Endodermal cell (in vitro differentiated cells): ENCODE data around the gene GALNT7. TPM values are rescaled to one million over a fixed set of nuclear protein-coding genes. Genes with fewer than 3 reads are reported as not detected.

ENCODE experiments used
- DNase-seq: peaks from one replicate; pipeline ENCODE4 v3.0.0-alpha.2; 2017
- H3K27ac ChIP-seq: 2 replicates; pipeline ENCODE4 v1.5.1; 2013; ENCODE audit warnings: mild to moderate bottlenecking, low read depth, low read length, moderate library complexity
- H3K27me3 ChIP-seq: 2 replicates; pipeline ENCODE4 v1.6.1; 2013; ENCODE audit warnings: mild to moderate bottlenecking, low read length, moderate library complexity; ENCODE audit not compliant: insufficient read depth, control insufficient read depth, poor library complexity, severe bottlenecking
- H3K36me3 ChIP-seq: 2 replicates; pipeline ENCODE4 v1.7.0; 2013; ENCODE audit warnings: mild to moderate bottlenecking, low read length, moderate library complexity; ENCODE audit not compliant: control insufficient read depth, insufficient read depth
- H3K4me1 ChIP-seq: one replicate; pipeline ENCODE4 v1.7.0; 2013; ENCODE audit warnings: low read length; ENCODE audit not compliant: control insufficient read depth, insufficient read depth
- H3K4me3 ChIP-seq: 2 replicates; pipeline ENCODE4 v1.5.1; 2013; ENCODE audit warnings: mild to moderate bottlenecking, low read length, moderate library complexity
- H3K9ac ChIP-seq: 2 replicates; pipeline ENCODE4 v1.6.1; 2013; ENCODE audit warnings: mild to moderate bottlenecking, low read length, moderate library complexity; ENCODE audit not compliant: poor library complexity, severe bottlenecking; ENCODE audit errors: extremely low read depth
- H3K9me3 ChIP-seq: 2 replicates; pipeline ENCODE4 v1.6.1; 2013; ENCODE audit warnings: mild to moderate bottlenecking, low read length, moderate library complexity; ENCODE audit not compliant: control insufficient read depth
- H3K27ac Mint-ChIP-seq: 2 replicates; pipeline ENCODE4 v1.8.0; 2020; ENCODE audit warnings: mixed read lengths
- H3K27me3 Mint-ChIP-seq: 2 replicates; pipeline ENCODE4 v1.8.0; 2021; ENCODE audit warnings: mild to moderate bottlenecking, mixed read lengths; ENCODE audit not compliant: insufficient read depth
- H3K36me3 Mint-ChIP-seq: 2 replicates; pipeline ENCODE4 v1.8.0; 2020; ENCODE audit warnings: low read depth, mixed read lengths
- H3K4me1 Mint-ChIP-seq: 2 replicates; pipeline ENCODE4 v1.8.0; 2020; ENCODE audit warnings: mixed read lengths
- H3K4me3 Mint-ChIP-seq: 2 replicates; pipeline ENCODE4 v1.8.0; 2020; ENCODE audit warnings: mild to moderate bottlenecking, moderate library complexity, mixed read lengths
- H3K9me3 Mint-ChIP-seq: 2 replicates; pipeline ENCODE4 v1.8.0; 2020; ENCODE audit warnings: mild to moderate bottlenecking, mixed read lengths
- CTCF ChIP-seq: fragments of 200-600 bp; sonication (generic); conservative IDR thresholded peaks from 2 replicates; pipeline ENCODE4 v1.5.0; 2021; ENCODE audit warnings: antibody characterized with exemption, mild to moderate bottlenecking
- WGBS, 2 experiments: methylation state at CpG; one replicate each; pipeline versions ENCODE4 v1.1.5 to v1.1.7; 2013; ENCODE audit warnings: missing lambda C conversion rate in 2 of 2, mixed read lengths in 1 of 2; ENCODE audit not compliant: insufficient coverage in 1 of 2, insufficient read length in 1 of 2; 5-methylcytosine and 5-hydroxymethylcytosine counted together
- total RNA-seq, 2 donors: library from RNA; stranded (reverse); fragmentation: NEBNext Ultra II Directional in 1 of 2; extraction: Animal tissue kit (Norgen Biotek cat#: 25700) in 1 of 2; gene quantifications; 2 replicates in 1 of 2; 3 replicates in 1 of 2; pipeline ENCODE4 v1.2.1, GENCODE V29; 2021

The GALNT7 gene
- total RNA-seq, 2 donors from 2014 or later, result 66.1 to 72.1 TPM

- no peaks in the 10 kb centered on the region for H3K4me1 ChIP-seq
- no peak for TF ChIP-seq CTCF
- no peaks in the 10 kb centered on the region for H3K27me3 ChIP-seq
- no peaks in the 10 kb centered on the region for H3K27me3 Mint-ChIP-seq
- WGBS, 2 experiments, result 84% methylated on average over 4 of the region's 4 CpGs; no CpG with 5 or more reads in 1 of the 2 experiments
- no peak overlapping the region for H3K4me3 Mint-ChIP-seq
- no peak overlapping the region for H3K27ac Mint-ChIP-seq
- DNase-seq, result no peak
- no peaks in the 10 kb centered on the region for H3K9me3 Mint-ChIP-seq
- H3K36me3 Mint-ChIP-seq, result peaks cover 5% of the 10 kb centered on the region
- no peak overlapping the region for H3K27ac ChIP-seq
- H3K4me3 ChIP-seq, result no peak overlapping the region
- no peak overlapping the region for H3K9ac ChIP-seq
- H3K9me3 ChIP-seq, result no peaks in the 10 kb centered on the region
- H3K4me1 Mint-ChIP-seq, result peaks cover 6% of the 10 kb centered on the region
- no peaks in the 10 kb centered on the region for H3K36me3 ChIP-seq
These were observed 101.9 kb downstream of the GALNT7 start for GRCh38 chr4:173270312-173271027.

- no peaks in the 10 kb centered on the region for H3K27me3 Mint-ChIP-seq
- Histone ChIP-seq H3K9ac (no peak overlapping the region), H3K9me3 (no peaks in the 10 kb centered on the region), H3K36me3 (no peaks in the 10 kb centered on the region), H3K27me3 (no peaks in the 10 kb centered on the region), H3K27ac (no peak overlapping the region), H3K4me3 (no peak overlapping the region), H3K4me1 (no peaks in the 10 kb centered on the region)
- H3K36me3 Mint-ChIP-seq, result peaks cover 5% of the 10 kb centered on the region
- no peak overlapping the region for H3K27ac Mint-ChIP-seq
- TF ChIP-seq CTCF, result no peak
- no peak for DNase-seq
- H3K9me3 Mint-ChIP-seq, result no peaks in the 10 kb centered on the region
- no peak overlapping the region for H3K4me3 Mint-ChIP-seq
- WGBS, 2 experiments, result 87% methylated on average over 5 of the region's 5 CpGs; no CpG with 5 or more reads in 1 of the 2 experiments
- H3K4me1 Mint-ChIP-seq, result peaks cover 6% of the 10 kb centered on the region
These were observed 103.7 kb downstream of the GALNT7 start for GRCh38 chr4:173272314-173272713.

GRCh38 chr4:173272996-173273395 is 104.4 kb downstream of the GALNT7 start:
- Mint-ChIP-seq H3K9me3 (no peaks in the 10 kb centered on the region), H3K4me3 (no peak overlapping the region), H3K27me3 (no peaks in the 10 kb centered on the region), H3K27ac (no peak overlapping the region), H3K36me3 (peaks cover 3% of the 10 kb centered on the region), H3K4me1 (peaks cover 9% of the 10 kb centered on the region)
- no peak overlapping the region for H3K27ac ChIP-seq
- H3K27me3 ChIP-seq, result no peaks in the 10 kb centered on the region
- H3K4me3 ChIP-seq, result no peak overlapping the region
- DNase-seq, result no peak
- no peak for TF ChIP-seq CTCF
- no peaks in the 10 kb centered on the region for H3K36me3 ChIP-seq
- no peaks in the 10 kb centered on the region for H3K9me3 ChIP-seq
- H3K4me1 ChIP-seq, result no peaks in the 10 kb centered on the region
- no peak overlapping the region for H3K9ac ChIP-seq
- WGBS, 2 experiments, result 94 to 100% methylated on average over 1 of the region's 1 CpG
